GM12878 (cell line): Measurements from ENCODE around the gene HS3ST2. TPM values are rescaled to one million over a fixed set of nuclear protein-coding genes. Genes with fewer than 3 reads are reported as not detected.

Experiments used
- ATAC-seq: fragments of 200-7000 bp; cut with Tn5 transposase; 3 replicates; pipeline ENCODE4 v1.9.1; 2020; ENCODE audit warnings: mild to moderate bottlenecking, moderate library complexity
- BruUV-seq: library from RNA; stranded (reverse); fragments of 400-500 nt; replicated peaks from 2 replicates; lab custom pipeline; 2021; lab: Mats Ljungman, UMichigan
- CTCF ChIA-PET: fragments of 300-600 bp; sonication (Branson Sonifier 250); formaldehyde crosslinking; extraction: SDS; loops from one replicate; lab custom pipeline; 2021; ENCODE audit warnings: inconsistent platforms; lab: Yijun Ruan, JAX
- POLR2A ChIA-PET: fragments of 350-600 bp; formaldehyde crosslinking; extraction: SDS; loops from one replicate; lab custom pipeline; 2021; ENCODE audit warnings: inconsistent platforms; lab: Charles Lee
- RAD21 ChIA-PET: fragments of 300-600 bp; sonication (Branson Sonifier 250); formaldehyde crosslinking; loops from one replicate; lab custom pipeline; 2023; ENCODE audit warnings: antibody characterized with exemption; ENCODE audit not compliant: unreplicated experiment; lab: Charles Lee
- SMC1A ChIA-PET: fragments of 300-600 bp; sonication (Branson Sonifier 250); formaldehyde crosslinking; loops from one replicate; lab custom pipeline; 2023; ENCODE audit not compliant: unreplicated experiment, uncharacterized antibody; lab: Charles Lee
- DNase-seq: peaks from one replicate; pipeline ENCODE4 v3.0.0-alpha.2; 2011; ENCODE audit warnings: low read depth, low spot score
- FAIRE-seq: peaks from 3 replicates; lab custom pipeline; 2011; peaks lifted over from hg19 to GRCh38; lab: Jason Lieb, UNC
- H2AFZ ChIP-seq: 2 replicates; pipeline ENCODE4 v1.6.0; 2011; ENCODE audit warnings: low read depth, low read length, control low read depth; ENCODE audit not compliant: control insufficient read depth
- H3K27ac ChIP-seq: 2 replicates; pipeline ENCODE4 v1.5.1; 2011; ENCODE audit warnings: control low read depth; ENCODE audit not compliant: control insufficient read depth, insufficient read depth
- H3K27me3 ChIP-seq, 2 experiments: replicated peaks in 1 of 2; 2 replicates each; pipeline versions ENCODE4 v1.6.0 to v1.6.1; 2011; ENCODE audit warnings: low read length in 1 of 2; ENCODE audit not compliant: control insufficient read depth in 2 of 2, insufficient read depth in 2 of 2
- H3K36me3 ChIP-seq, 2 experiments: 2 replicates each; pipeline ENCODE4 v1.5.1; 2011; ENCODE audit warnings: low read length in 1 of 2; ENCODE audit not compliant: control insufficient read depth in 2 of 2, insufficient read depth in 2 of 2
- H3K4me1 ChIP-seq: 2 replicates; pipeline ENCODE4 v1.6.1; 2011; ENCODE audit warnings: mild to moderate bottlenecking, low read length, moderate library complexity, mixed read lengths; ENCODE audit not compliant: control insufficient read depth, insufficient read depth
- H3K4me2 ChIP-seq: 2 replicates; pipeline ENCODE4 v1.6.0; 2011; ENCODE audit warnings: control low read depth; ENCODE audit not compliant: control insufficient read depth, insufficient read depth
- H3K4me3 ChIP-seq: fragments of 200-600 bp; sonication (generic); 2 replicates; pipeline ENCODE4 v1.5.1; 2016
- H3K79me2 ChIP-seq: 2 replicates; pipeline ENCODE4 v1.6.0; 2011; ENCODE audit warnings: low read length; ENCODE audit not compliant: control insufficient read depth, insufficient read depth
- H3K9ac ChIP-seq: 2 replicates; pipeline ENCODE4 v1.8.0; 2011; ENCODE audit warnings: low read length, control low read depth, mixed read lengths; ENCODE audit not compliant: control insufficient read depth, insufficient read depth
- H3K9me3 ChIP-seq: replicated peaks from 3 replicates; pipeline ENCODE4 v1.5.1; 2011; ENCODE audit warnings: mild to moderate bottlenecking, low read length; ENCODE audit not compliant: control insufficient read depth, insufficient read depth
- H4K20me1 ChIP-seq: 2 replicates; pipeline ENCODE4 v1.6.0; 2011; ENCODE audit not compliant: control insufficient read depth, insufficient read depth
- ATF3 ChIP-seq: IDR thresholded peaks from 2 replicates; pipeline ENCODE4 v1.6.1; 2011; ENCODE audit warnings: low read depth, mild to moderate bottlenecking, low read length, moderate library complexity, borderline replicate concordance; ENCODE audit errors: extremely low read depth
- BCL11A ChIP-seq: IDR thresholded peaks from 2 replicates; pipeline ENCODE4 v1.6.1; 2011; ENCODE audit warnings: low read depth, low read length
- BHLHE40 ChIP-seq, 2 experiments: fragments of 450-650 bp in 1 of 2; IDR thresholded peaks; 2 replicates each; pipeline ENCODE4 v1.6.1; 2011 to 2017; ENCODE audit warnings: low read depth in 2 of 2, borderline replicate concordance in 1 of 2, improper control_type of control experiment in 1 of 2, low read length in 1 of 2, mild to moderate bottlenecking in 1 of 2
- IRF4 ChIP-seq: IDR thresholded peaks from 2 replicates; pipeline ENCODE4 v1.6.1; 2011; ENCODE audit warnings: low read depth, low read length
- JUNB ChIP-seq: IDR thresholded peaks from 2 replicates; pipeline ENCODE4 v1.6.1; 2016; ENCODE audit warnings: antibody characterized with exemption, mild to moderate bottlenecking
- SP1 ChIP-seq: IDR thresholded peaks from one replicate; pipeline ENCODE4 v1.6.1; 2011; ENCODE audit warnings: low read depth, low read length
- SPI1 ChIP-seq: IDR thresholded peaks from 2 replicates; pipeline ENCODE4 v1.6.1; 2011; ENCODE audit warnings: low read depth, mild to moderate bottlenecking, low read length, moderate library complexity, borderline replicate concordance; ENCODE audit not compliant: insufficient read depth
- SUPT20H ChIP-seq: IDR thresholded peaks from 2 replicates; pipeline ENCODE4 v1.6.1; 2011; ENCODE audit warnings: low read depth, mild to moderate bottlenecking, low read length, moderate library complexity, borderline replicate concordance; ENCODE audit not compliant: control insufficient read depth
- TCF7 ChIP-seq: IDR thresholded peaks from 2 replicates; pipeline ENCODE4 v1.6.1; 2014; ENCODE audit warnings: antibody characterized with exemption, borderline replicate concordance
- WRNIP1 ChIP-seq: IDR thresholded peaks from 2 replicates; pipeline ENCODE4 v1.6.1; 2011; ENCODE audit warnings: low read depth, low read length, improper control_type of control experiment, borderline replicate concordance
- ZBTB4 ChIP-seq: fragments of 450-650 bp; formaldehyde crosslinking; IDR thresholded peaks from 2 replicates; pipeline ENCODE4 v1.4.0; 2022; ENCODE audit warnings: mild to moderate bottlenecking, moderate library complexity
- ZNF217 ChIP-seq: fragments of 450-650 bp; IDR thresholded peaks from 2 replicates; pipeline ENCODE4 v1.6.1; 2017; ENCODE audit warnings: antibody characterized with exemption, mild to moderate bottlenecking
- WGBS: methylation state at CpG from one replicate; pipeline ENCODE4 v1.1.6; 2016; ENCODE audit warnings: low lambda C conversion rate; ENCODE audit not compliant: insufficient replicate concordance, insufficient coverage; ENCODE audit errors: missing lambda C conversion rate; 5-methylcytosine and 5-hydroxymethylcytosine counted together
- in situ Hi-C: fragments of 300-500 bp; cut with MboI; formaldehyde crosslinking; loops from 9 replicates; pipeline ENCODE4 v1.14.3; 2018; ENCODE audit warnings: mixed read lengths
- intact Hi-C: fragments of 100-400 bp; cut with micrococcal nuclease; formaldehyde crosslinking; loops from one replicate; pipeline ENCODE4 v1.14.2; 2022; ENCODE audit not compliant: unreplicated experiment
- polyA plus RNA-seq, 11 experiments: library from polyadenylated mRNA; depleted of rRNA in 4 of 11; unstranded in 6 of 11; stranded (reverse) in 5 of 11; fragments of >200 nt; fragmentation: Nextera tagmentation in 4 of 11; fragmentation: Illumina TruSeq in 1 of 11; extraction: Ambion mirVana in 4 of 11; extraction: Trizol in 1 of 11; gene quantifications; 1 replicate in 1 of 11; 2 replicates in 10 of 11; pipeline versions ENCODE4 v1.2.1 to v1.2.3, GENCODE V29; 2011 to 2016; ENCODE audit warnings: inconsistent platforms in 2 of 11, missing spikeins in 2 of 11, low read depth in 1 of 11
- total RNA-seq, 4 experiments: library from RNA; depleted of rRNA in 3 of 4; stranded (reverse); fragments of >200 nt in 3 of 4; fragmentation: Illumina TruSeq in 1 of 4; extraction: Trizol in 1 of 4; gene quantifications; 2 replicates each; pipeline versions ENCODE4 v1.2.1 to v1.2.3, GENCODE V29; 2013 to 2021

HS3ST2 gene
- total and polyA plus RNA-seq, 10 of the 15 experiments (the other 5 are each of a cell fraction or from before 2014, with no cell fraction given), result not detected

DNA sequence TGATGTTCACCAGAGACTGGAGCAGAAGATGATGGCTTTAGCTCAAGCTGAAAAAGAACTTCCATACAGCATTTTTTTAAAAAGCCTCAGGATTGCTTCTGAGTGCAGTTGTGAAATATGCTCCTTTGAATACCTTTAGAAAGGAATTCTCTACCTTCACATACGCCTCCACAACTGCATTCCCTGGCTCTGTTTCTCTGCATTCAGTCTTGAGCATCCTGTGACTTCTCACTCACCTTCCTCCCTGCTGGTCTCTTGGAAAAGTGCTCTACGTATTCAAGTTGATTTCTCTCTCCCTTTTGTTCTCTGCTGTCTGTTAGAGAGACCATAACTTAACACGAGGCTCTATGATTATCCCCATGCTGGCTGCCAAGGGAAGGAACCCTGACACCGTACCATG, 34.5 kb downstream of the HS3ST2 start:
- intact Hi-C loops (no loop called here), in situ Hi-C loops (no loop called here)
- TF ChIP-seq SUPT20H (no peak), BHLHE40 (IDR thresholded peaks at IDR 0.05; ENCODE audit: borderline replicate concordance in 1 of 2, low read depth in 2 of 2, low read length in 1 of 2) (no peak)
- Histone ChIP-seq H3K4me2 (no peak overlapping the region), H3K9ac (no peak overlapping the region), H3K4me3 (no peak overlapping the region), H3K4me1 (no peaks in the 10 kb centered on the region), H3K79me2 (no peaks in the 10 kb centered on the region), H3K9me3 (no peaks in the 10 kb centered on the region), H2AFZ (no peak overlapping the region), H3K27ac (no peak overlapping the region), H3K27me3 (peaks cover 0 to 2% of the 10 kb centered on the region in 2 experiments; a peak in 1 of 4 replicates), H4K20me1 (no peaks in the 10 kb centered on the region), H3K36me3 (no peaks in the 10 kb centered on the region)
- ChIA-PET CTCF (no interaction called here), SMC1A (no interaction called here), RAD21 (no interaction called here), POLR2A (no interaction called here)
- DNase-seq (no peak), FAIRE-seq (no peak), ATAC-seq (no peak)
- 5% methylated on average over 4 of the region's 4 CpGs for WGBS
- no TSS peak for BruUV-seq

- no peak for FAIRE-seq
- POLR2A ChIA-PET, result no interaction called here
- ATAC-seq, result no peak
- WGBS, result 73% methylated on average over 2 of the region's 2 CpGs
- no peak overlapping the region for H3K4me2 ChIP-seq
- peaks cover 0 to 2% of the 10 kb centered on the region in 2 experiments; a peak in 1 of 4 replicates for H3K27me3 ChIP-seq
- DNase-seq, result no peak
- H3K4me3 ChIP-seq, result no peak overlapping the region
- BruUV-seq, result no TSS peak
- CTCF ChIA-PET, result no interaction called here
- H3K9me3 ChIP-seq, result no peaks in the 10 kb centered on the region
- TF ChIP-seq WRNIP1 (no peak), TCF7 (no peak), ZBTB4 (CRISPR knock-in tag) (no peak), SP1 (no peak), BCL11A (no peak), SPI1 (no peak), ZNF217 (no peak), JUNB (no peak), ATF3 (no peak), IRF4 (no peak)
- no peaks in the 10 kb centered on the region for H4K20me1 ChIP-seq
- RAD21 ChIA-PET, result no interaction called here
- H3K9ac ChIP-seq, result no peak overlapping the region
- no peaks in the 10 kb centered on the region for H3K4me1 ChIP-seq
- intact Hi-C loops (no loop called here), in situ Hi-C loops (no loop called here)
- no peaks in the 10 kb centered on the region for H3K79me2 ChIP-seq
- H3K36me3 ChIP-seq, result no peaks in the 10 kb centered on the region
- no peak overlapping the region for H2AFZ ChIP-seq
- no peak overlapping the region for H3K27ac ChIP-seq
- SMC1A ChIA-PET, result no interaction called here
Observed at GRCh38 chr16:22849517-22849916, 35.6 kb downstream of the HS3ST2 start.
